Osteoblast (primary cell): ENCODE results near the gene SELENOO. TPM values are rescaled to one million over a fixed set of nuclear protein-coding genes. Genes with fewer than 3 reads are reported as not detected.

ENCODE experiments used
- DNase-seq: peaks from one replicate; pipeline ENCODE4 v3.0.0; 2011; ENCODE audit warnings: low spot score, mixed read lengths; ENCODE audit not compliant: insufficient read length; ENCODE audit errors: missing footprints
- H2AFZ ChIP-seq: 2 replicates; pipeline ENCODE4 v1.6.0; 2011; ENCODE audit warnings: mild to moderate bottlenecking, low read length
- H3K27ac ChIP-seq: 2 replicates; pipeline ENCODE4 v1.5.1; 2011; ENCODE audit warnings: mild to moderate bottlenecking, low read depth, low read length, moderate library complexity
- H3K27me3 ChIP-seq: 2 replicates; pipeline ENCODE4 v1.6.0; 2012; ENCODE audit warnings: mild to moderate bottlenecking, control low read depth, inconsistent platforms, low read length, moderate library complexity; ENCODE audit not compliant: insufficient read depth
- H3K36me3 ChIP-seq: 2 replicates; pipeline ENCODE4 v1.5.1; 2011; ENCODE audit warnings: mild to moderate bottlenecking, low read length, control low read depth, moderate library complexity; ENCODE audit not compliant: insufficient read depth
- H3K4me1 ChIP-seq: 2 replicates; pipeline ENCODE4 v1.5.1; 2011; ENCODE audit warnings: mild to moderate bottlenecking, low read length, control low read depth, moderate library complexity; ENCODE audit not compliant: insufficient read depth
- H3K4me2 ChIP-seq: 2 replicates; pipeline ENCODE4 v1.6.0; 2011; ENCODE audit warnings: mild to moderate bottlenecking, low read length; ENCODE audit not compliant: insufficient read depth
- H3K4me3 ChIP-seq: fragments of 200-600 bp; sonication (generic); 3 replicates; pipeline ENCODE4 v1.5.1; 2012; ENCODE audit warnings: mild to moderate bottlenecking, low read length, inconsistent platforms; ENCODE audit not compliant: insufficient read depth
- H3K79me2 ChIP-seq: 2 replicates; pipeline ENCODE4 v1.6.0; 2012; ENCODE audit warnings: mild to moderate bottlenecking, low read length, control low read depth, inconsistent platforms; ENCODE audit not compliant: insufficient read depth
- H3K9me3 ChIP-seq: 2 replicates; pipeline ENCODE4 v1.5.1; 2011; ENCODE audit warnings: low read depth, low read length, control low read depth
- H4K20me1 ChIP-seq: 2 replicates; pipeline ENCODE4 v1.6.0; 2012; ENCODE audit warnings: mild to moderate bottlenecking, low read length, control low read depth; ENCODE audit not compliant: insufficient read depth
- CTCF ChIP-seq: IDR thresholded peaks from 2 replicates; pipeline ENCODE4 v1.5.1; 2011; ENCODE audit warnings: mild to moderate bottlenecking, low read depth, low read length, moderate library complexity; ENCODE audit errors: extremely low read depth
- total RNA-seq: library from RNA; depleted of rRNA; stranded (reverse); fragments of >200 nt; gene quantifications from 2 replicates; pipeline ENCODE4 v1.2.3, GENCODE V29; 2012

Gene SELENOO
- total RNA-seq, 1 donor: 15.6 TPM

GRCh38 chr22:50221410-50222300 lies 20.8 kb downstream of the SELENOO start:
- Histone ChIP-seq H3K36me3 (peaks cover 59% of the 10 kb centered on the region), H3K4me2 (no peak overlapping the region), H4K20me1 (peaks cover 3% of the 10 kb centered on the region), H3K4me1 (no peaks in the 10 kb centered on the region), H3K9me3 (no peaks in the 10 kb centered on the region), H3K79me2 (no peaks in the 10 kb centered on the region), H3K4me3 (no peak overlapping the region), H3K27me3 (no peaks in the 10 kb centered on the region), H3K27ac (no peak overlapping the region), H2AFZ (no peak overlapping the region)
- peak; percentile 85 for DNase-seq
- no peak for TF ChIP-seq CTCF

DNA sequence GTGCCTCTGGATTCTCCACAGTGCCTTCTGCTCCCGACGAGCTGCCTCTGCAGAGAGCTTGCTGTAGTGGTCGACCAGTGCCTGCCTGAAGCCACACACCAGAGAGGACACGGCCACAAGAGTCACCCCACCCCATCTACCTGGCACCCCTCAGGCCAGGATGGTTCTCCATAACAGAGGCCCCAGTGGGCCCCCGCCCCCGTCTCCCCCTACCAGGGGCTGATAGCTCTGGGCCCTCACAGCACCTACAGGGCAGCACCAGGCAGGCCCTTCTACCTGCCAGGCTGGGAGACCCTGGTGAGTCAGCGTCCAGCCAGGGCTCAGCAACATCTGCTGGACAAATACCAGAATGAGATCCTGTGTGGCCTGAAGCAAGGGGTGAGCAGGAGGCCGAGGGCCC lies 21.7 kb downstream of the SELENOO start:
- Histone ChIP-seq H3K4me2 (no peak overlapping the region), H3K4me3 (no peak overlapping the region), H3K27ac (no peak overlapping the region)

DNA sequence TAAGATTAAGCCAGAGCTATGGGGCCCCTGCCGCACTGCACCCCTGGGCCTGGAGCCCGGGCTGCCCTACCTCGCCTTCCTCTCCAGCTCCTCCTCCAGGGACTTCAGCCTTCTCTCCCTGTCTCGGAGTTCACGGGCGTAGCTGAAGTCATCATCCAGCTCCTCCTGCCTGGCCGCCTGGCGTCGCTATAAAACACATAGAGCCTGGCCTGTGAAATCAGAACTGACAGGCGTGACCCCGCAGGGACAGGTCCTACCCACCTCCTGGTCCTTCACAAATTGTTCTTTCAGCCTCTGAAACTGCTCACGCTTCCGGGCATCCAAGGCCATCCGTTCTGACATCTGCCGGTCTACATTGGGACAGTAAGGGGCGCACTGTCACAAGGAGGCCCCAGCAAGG lies 23.3 kb downstream of the SELENOO start:
- Histone ChIP-seq H3K4me2 (no peak overlapping the region), H3K4me1 (no peaks in the 10 kb centered on the region), H3K27me3 (no peaks in the 10 kb centered on the region), H3K27ac (no peak overlapping the region), H3K36me3 (peaks cover 38% of the 10 kb centered on the region), H3K9me3 (no peaks in the 10 kb centered on the region), H4K20me1 (no peaks in the 10 kb centered on the region), H3K4me3 (no peak overlapping the region), H2AFZ (no peak overlapping the region), H3K79me2 (no peaks in the 10 kb centered on the region)
- DNase-seq: peak; percentile 76
- no peak for TF ChIP-seq CTCF

More for the DNA sequence above, 21.7 kb downstream of the SELENOO start:
- Histone ChIP-seq H3K27me3 (no peaks in the 10 kb centered on the region), H3K36me3 (peaks cover 50% of the 10 kb centered on the region), H4K20me1 (no peaks in the 10 kb centered on the region), H3K4me1 (no peaks in the 10 kb centered on the region), H3K9me3 (no peaks in the 10 kb centered on the region), H2AFZ (no peak overlapping the region), H3K79me2 (no peaks in the 10 kb centered on the region)
- TF ChIP-seq CTCF: no peak
- DNase-seq: no peak

GRCh38 chr22:50225200-50225969 lies 24.6 kb downstream of the SELENOO start:
- Histone ChIP-seq H3K4me1 (no peaks in the 10 kb centered on the region), H2AFZ (no peak overlapping the region), H3K27ac (no peak overlapping the region), H3K79me2 (peaks cover 6% of the 10 kb centered on the region), H3K4me3 (no peak overlapping the region), H3K9me3 (no peaks in the 10 kb centered on the region), H4K20me1 (no peaks in the 10 kb centered on the region), H3K36me3 (peaks cover 43% of the 10 kb centered on the region), H3K27me3 (no peaks in the 10 kb centered on the region), H3K4me2 (no peak overlapping the region)
- no peak for TF ChIP-seq CTCF
- no peak for DNase-seq
